IMR-90 (cell line): Measurements from ENCODE around the gene STAT4. TPM values are rescaled to one million over a fixed set of nuclear protein-coding genes. Genes with fewer than 3 reads are reported as not detected.

Experiments used
- ATAC-seq: fragments of 200-7000 bp; cut with Tn5 transposase; 2 replicates; pipeline ENCODE4 v1.9.1; 2020; ENCODE audit warnings: low read depth, mild to moderate bottlenecking, moderate library complexity
- BruUV-seq: library from RNA; stranded (reverse); fragments of 400-500 nt; replicated peaks from 2 replicates; lab custom pipeline; 2021; lab: Mats Ljungman, UMichigan
- CTCF ChIA-PET: fragments of 300-600 bp; formaldehyde crosslinking; extraction: SDS; loops from one replicate; lab custom pipeline; 2021; ENCODE audit warnings: antibody characterized with exemption; lab: Yijun Ruan, JAX
- POLR2A ChIA-PET: fragments of 300-600 bp; sonication (Branson Sonifier 250); formaldehyde crosslinking; loops from one replicate; lab custom pipeline; 2022; ENCODE audit warnings: antibody characterized with exemption; ENCODE audit not compliant: unreplicated experiment; lab: Charles Lee
- DNase-seq: peaks from one replicate; pipeline ENCODE4 v3.0.0; 2013
- H2AFZ ChIP-seq: replicated peaks from 2 replicates; pipeline ENCODE3; 2013; ENCODE audit warnings: low read length, mild to moderate bottlenecking; ENCODE audit not compliant: poor library complexity
- H2AK5ac ChIP-seq: 2 replicates; pipeline ENCODE4 v1.6.1; 2013; ENCODE audit warnings: low read depth, low read length, inconsistent platforms
- H2AK9ac ChIP-seq: replicated peaks from 2 replicates; pipeline ENCODE3; 2013; ENCODE audit warnings: mild to moderate bottlenecking, low read depth, low read length, moderate library complexity; ENCODE audit not compliant: poor library complexity
- H2BK120ac ChIP-seq: 2 replicates; pipeline ENCODE4 v1.6.1; 2013; ENCODE audit warnings: low read depth, low read length, inconsistent platforms
- H2BK15ac ChIP-seq: 3 replicates; pipeline ENCODE4 v1.6.1; 2013; ENCODE audit warnings: low read depth, low read length, inconsistent platforms
- H2BK20ac ChIP-seq: 2 replicates; pipeline ENCODE4 v1.6.1; 2013; ENCODE audit warnings: low read depth, mild to moderate bottlenecking, inconsistent platforms, low read length, moderate library complexity
- H2BK5ac ChIP-seq: 2 replicates; pipeline ENCODE4 v1.6.1; 2013; ENCODE audit warnings: mild to moderate bottlenecking, low read depth, low read length, inconsistent platforms; ENCODE audit not compliant: poor library complexity, severe bottlenecking
- H3K14ac ChIP-seq: replicated peaks from 2 replicates; pipeline ENCODE4 v1.6.1; 2013; ENCODE audit warnings: low read depth, low read length, inconsistent platforms
- H3K18ac ChIP-seq: 2 replicates; pipeline ENCODE4 v1.6.1; 2013; ENCODE audit warnings: low read depth, low read length, control low read depth
- H3K23ac ChIP-seq: 2 replicates; pipeline ENCODE4 v1.6.1; 2013; ENCODE audit warnings: low read depth, low read length, inconsistent platforms
- H3K27ac ChIP-seq: 2 replicates; pipeline ENCODE4 v1.5.1; 2013; ENCODE audit warnings: mild to moderate bottlenecking, control low read depth, low read length; ENCODE audit not compliant: insufficient read depth
- H3K27me3 ChIP-seq: 2 replicates; pipeline ENCODE4 v1.6.1; 2013; ENCODE audit warnings: low read length; ENCODE audit not compliant: control insufficient read depth, insufficient read depth
- H3K36me3 ChIP-seq: 2 replicates; pipeline ENCODE4 v1.6.1; 2013; ENCODE audit warnings: low read length, mixed read lengths; ENCODE audit not compliant: control insufficient read depth, insufficient read depth
- H3K4ac ChIP-seq: 2 replicates; pipeline ENCODE4 v1.6.1; 2013; ENCODE audit warnings: low read depth, low read length, inconsistent platforms
- H3K4me1 ChIP-seq: 2 replicates; pipeline ENCODE4 v1.6.1; 2013; ENCODE audit warnings: low read length, mixed read lengths; ENCODE audit not compliant: control insufficient read depth, insufficient read depth
- H3K4me2 ChIP-seq: 2 replicates; pipeline ENCODE4 v1.6.1; 2013; ENCODE audit warnings: low read depth, mild to moderate bottlenecking, control low read depth, low read length, moderate library complexity
- H3K4me3 ChIP-seq: 2 replicates; pipeline ENCODE4 v1.5.1; 2013; ENCODE audit warnings: low read depth, mild to moderate bottlenecking, control low read depth, low read length, moderate library complexity; ENCODE audit not compliant: insufficient read depth
- H3K56ac ChIP-seq: 2 replicates; pipeline ENCODE4 v1.6.1; 2013; ENCODE audit warnings: low read length, inconsistent platforms; ENCODE audit not compliant: insufficient read depth; ENCODE audit errors: extremely low read depth
- H3K79me1 ChIP-seq, 2 experiments: 2 replicates each; pipeline ENCODE4 v1.6.1; 2013; ENCODE audit warnings: low read length in 2 of 2, inconsistent platforms in 1 of 2, low read depth in 1 of 2
- H3K9ac ChIP-seq: 2 replicates; pipeline ENCODE4 v1.6.1; 2013; ENCODE audit warnings: low read depth, low read length, control low read depth
- H3K9me1 ChIP-seq: 2 replicates; pipeline ENCODE4 v1.6.1; 2013; ENCODE audit warnings: low read length, inconsistent platforms; ENCODE audit not compliant: insufficient read depth
- H3K9me3 ChIP-seq: 2 replicates; pipeline ENCODE4 v1.6.1; 2013; ENCODE audit warnings: low read length; ENCODE audit not compliant: control insufficient read depth, insufficient read depth
- H4K20me1 ChIP-seq: 2 replicates; pipeline ENCODE4 v1.6.1; 2013; ENCODE audit warnings: low read length, inconsistent platforms; ENCODE audit not compliant: insufficient read depth
- H4K5ac ChIP-seq: 2 replicates; pipeline ENCODE4 v1.6.1; 2013; ENCODE audit warnings: mild to moderate bottlenecking, low read depth, low read length, control low read depth
- H4K8ac ChIP-seq, 2 experiments: 2 replicates each; pipeline ENCODE4 v1.6.1; 2013; ENCODE audit warnings: low read depth in 2 of 2, low read length in 2 of 2, control low read depth in 1 of 2, inconsistent platforms in 1 of 2
- H4K91ac ChIP-seq: 2 replicates; pipeline ENCODE4 v1.6.1; 2013; ENCODE audit warnings: low read depth, low read length, inconsistent platforms; ENCODE audit not compliant: insufficient read depth
- BHLHE40 ChIP-seq: fragments of 150-350 bp; IDR thresholded peaks from 2 replicates; pipeline ENCODE4 v1.6.1; 2016; ENCODE audit warnings: mild to moderate bottlenecking, low read depth, low read length
- CEBPB ChIP-seq: IDR thresholded peaks from 2 replicates; pipeline ENCODE4 v1.6.1; 2012; ENCODE audit warnings: low read depth, low read length, improper control_type of control experiment
- CHD1 ChIP-seq: IDR thresholded peaks from 2 replicates; pipeline ENCODE4 v1.6.1; 2012; ENCODE audit warnings: low read depth, low read length, improper control_type of control experiment
- CTCF ChIP-seq: conservative IDR thresholded peaks from 2 replicates; pipeline ENCODE4 v1.5.1; 2012; ENCODE audit warnings: mild to moderate bottlenecking, low read depth, low read length, improper control_type of control experiment
- MAFK ChIP-seq: IDR thresholded peaks from 2 replicates; pipeline ENCODE4 v1.6.1; 2012; ENCODE audit warnings: low read depth, low read length, improper control_type of control experiment
- MAZ ChIP-seq: IDR thresholded peaks from 2 replicates; pipeline ENCODE4 v1.6.1; 2012; ENCODE audit warnings: low read depth, mild to moderate bottlenecking, low read length, improper control_type of control experiment, moderate library complexity, borderline replicate concordance
- MXI1 ChIP-seq: IDR thresholded peaks from 2 replicates; pipeline ENCODE4 v1.6.1; 2012; ENCODE audit warnings: low read depth, mild to moderate bottlenecking, low read length, moderate library complexity, borderline replicate concordance
- POLR2A ChIP-seq: IDR thresholded peaks from 2 replicates; pipeline ENCODE4 v1.6.1; 2012; ENCODE audit warnings: mild to moderate bottlenecking, low read depth, low read length
- RFX5 ChIP-seq: IDR thresholded peaks from 2 replicates; pipeline ENCODE4 v1.8.0; 2012; ENCODE audit warnings: low read depth, mild to moderate bottlenecking, low read length, moderate library complexity
- USF2 ChIP-seq: fragments of 150-350 bp; IDR thresholded peaks from 2 replicates; pipeline ENCODE4 v1.6.1; 2017; ENCODE audit warnings: mild to moderate bottlenecking, antibody characterized with exemption, low read length, low read depth
- dilution Hi-C: fragments of 300-500 bp; cut with HindIII; formaldehyde crosslinking; loops from one replicate; pipeline ENCODE4 v1.14.3; 2018; ENCODE audit warnings: low sequenced_read_pairs; ENCODE audit not compliant: unreplicated experiment
- in situ Hi-C: fragments of 300-500 bp; cut with MboI; formaldehyde crosslinking; loops from 3 replicates; pipeline ENCODE4 v1.14.3; 2019; ENCODE audit warnings: low sequenced_read_pairs, inconsistent platforms, mixed read lengths
- intact Hi-C: fragments of 100-400 bp; cut with micrococcal nuclease; formaldehyde crosslinking; loops from 2 replicates; pipeline ENCODE4 v1.10.0; 2022
- polyA plus RNA-seq, 3 experiments: library from polyadenylated mRNA; depleted of rRNA; stranded (reverse); fragments of >200 nt; gene quantifications; 2 replicates each; pipeline ENCODE4 v1.2.3, GENCODE V29; 2012; ENCODE audit warnings: low replicate concordance in 1 of 3
- total RNA-seq: library from RNA; depleted of rRNA; stranded (reverse); fragments of >200 nt; gene quantifications from 2 replicates; pipeline ENCODE4 v1.2.3, GENCODE V29; 2012
- TF ChIP-seq, protein P1 (sequence below): fragments of 150-350 bp; IDR thresholded peaks from 2 replicates; pipeline ENCODE4 v1.6.1; 2016; ENCODE audit warnings: low read depth, mild to moderate bottlenecking, low read length, moderate library complexity, borderline replicate concordance

STAT4 gene
- total and polyA plus RNA-seq, 2 of the 4 experiments (the other 2 are of a cell fraction), result 0.36 to 0.48 TPM

DNA sequence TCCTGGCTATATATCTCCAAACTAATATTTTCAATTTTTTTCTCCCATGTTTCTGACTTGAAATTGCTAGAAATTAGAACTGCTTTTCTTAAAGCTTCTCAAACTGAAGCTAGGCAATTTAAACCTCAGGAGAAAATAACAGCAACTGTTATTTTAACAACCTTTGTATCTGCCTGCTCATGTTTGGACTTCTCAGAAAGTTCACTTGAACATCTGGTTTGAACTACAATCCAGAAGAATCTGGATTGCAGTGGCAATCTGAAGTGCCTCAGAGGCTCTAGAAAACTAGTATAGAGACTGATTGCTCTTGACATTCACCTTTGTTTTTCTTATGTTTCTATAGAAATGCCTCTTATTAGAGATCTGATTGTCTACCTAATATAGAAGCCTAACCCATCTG is 64.1 kb downstream of the STAT4 start:
- Histone ChIP-seq H2BK15ac (no peak overlapping the region), H4K91ac (no peak overlapping the region), H2BK20ac (no peak overlapping the region), H2AFZ (no peak overlapping the region), H3K56ac (no peak overlapping the region), H4K5ac (no peak overlapping the region), H3K9ac (no peak overlapping the region), H3K4ac (no peak overlapping the region), H3K27me3 (no peaks in the 10 kb centered on the region), H3K4me2 (no peak overlapping the region), H3K9me3 (no peaks in the 10 kb centered on the region), H2AK5ac (no peak overlapping the region), H3K4me3 (no peak overlapping the region), H2BK5ac (no peak overlapping the region), H3K23ac (no peak overlapping the region), H3K27ac (no peak overlapping the region), H3K4me1 (no peaks in the 10 kb centered on the region), H3K36me3 (no peaks in the 10 kb centered on the region), H2BK120ac (no peak overlapping the region), H3K79me1 (no peaks in the 10 kb centered on the region), H3K14ac (no peak overlapping the region), H4K20me1 (no peaks in the 10 kb centered on the region), H3K9me1 (no peaks in the 10 kb centered on the region), H4K8ac (no peak overlapping the region), H3K18ac (no peak overlapping the region), H2AK9ac (no peak overlapping the region)
- in situ Hi-C loops (no loop called here), dilution Hi-C loops (no loop called here), intact Hi-C loops (loop anchor here (5.0 kb wide), 1 partner anchor 46 kb away; no protein-coding TSS in a partner anchor)
- DNase-seq, result no peak
- CTCF ChIA-PET, result interaction anchor here (0.6 kb wide), 1 partner anchor 437 kb away, joined by 4 read pairs; no protein-coding TSS in a partner anchor
- no TSS peak for BruUV-seq
- TF ChIP-seq RFX5 (no peak), CTCF (no peak), MAFK (no peak), CHD1 (no peak), MXI1 (no peak), MAZ (no peak), CEBPB (no peak), POLR2A (no peak), BHLHE40 (no peak), USF2 (no peak)
- TF ChIP-seq, protein P1, sequence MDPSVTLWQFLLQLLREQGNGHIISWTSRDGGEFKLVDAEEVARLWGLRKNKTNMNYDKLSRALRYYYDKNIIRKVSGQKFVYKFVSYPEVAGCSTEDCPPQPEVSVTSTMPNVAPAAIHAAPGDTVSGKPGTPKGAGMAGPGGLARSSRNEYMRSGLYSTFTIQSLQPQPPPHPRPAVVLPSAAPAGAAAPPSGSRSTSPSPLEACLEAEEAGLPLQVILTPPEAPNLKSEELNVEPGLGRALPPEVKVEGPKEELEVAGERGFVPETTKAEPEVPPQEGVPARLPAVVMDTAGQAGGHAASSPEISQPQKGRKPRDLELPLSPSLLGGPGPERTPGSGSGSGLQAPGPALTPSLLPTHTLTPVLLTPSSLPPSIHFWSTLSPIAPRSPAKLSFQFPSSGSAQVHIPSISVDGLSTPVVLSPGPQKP, result no peak
- POLR2A ChIA-PET, result no interaction called here
- ATAC-seq, result no peak
